BLaER1 treated with 17β-estradiol and CSF1 and Interleukin-3, amounts not matched to agents 10 nM and 100 nM (cell line): ENCODE measurements around the gene PABPN1L.

Experiments
- H3K27ac ChIP-seq, 11 experiments: shearing (Covaris generic); formaldehyde crosslinking; 2 replicates each; pipeline ENCODE4 v1.8.1; 2022
- H3K27me3 ChIP-seq, 11 experiments: shearing (Covaris generic); formaldehyde crosslinking; 2 replicates each; pipeline ENCODE4 v1.8.1; 2022
- H3K36me3 ChIP-seq, 11 experiments: shearing (Covaris generic); formaldehyde crosslinking; 2 replicates each; pipeline ENCODE4 v1.8.1; 2022
- H3K4me1 ChIP-seq, 10 experiments: shearing (Covaris generic); formaldehyde crosslinking; 2 replicates each; pipeline ENCODE4 v1.8.1; 2022
- H3K4me2 ChIP-seq, 11 experiments: shearing (Covaris generic); formaldehyde crosslinking; 2 replicates each; pipeline ENCODE4 v1.8.1; 2022
- H3K4me3 ChIP-seq, 10 experiments: shearing (Covaris generic); formaldehyde crosslinking; 2 replicates each; pipeline ENCODE4 v1.8.1; 2022
- H3K9ac ChIP-seq, 11 experiments: shearing (Covaris generic); formaldehyde crosslinking; 2 replicates each; pipeline ENCODE4 v1.8.1; 2022
- H3K9me3 ChIP-seq, 11 experiments: shearing (Covaris generic); formaldehyde crosslinking; replicated peaks in 1 of 11; 2 replicates each; pipeline ENCODE4 v1.8.1; 2022
- H4K20me1 ChIP-seq, 11 experiments: shearing (Covaris generic); formaldehyde crosslinking; 2 replicates each; pipeline ENCODE4 v1.8.1; 2022
- Cebpa-rat ChIP-seq, 11 experiments: shearing (Covaris generic); IDR thresholded peaks; 2 replicates each; pipeline ENCODE4 v1.8.1; 2022

PABPN1L gene, protein sequence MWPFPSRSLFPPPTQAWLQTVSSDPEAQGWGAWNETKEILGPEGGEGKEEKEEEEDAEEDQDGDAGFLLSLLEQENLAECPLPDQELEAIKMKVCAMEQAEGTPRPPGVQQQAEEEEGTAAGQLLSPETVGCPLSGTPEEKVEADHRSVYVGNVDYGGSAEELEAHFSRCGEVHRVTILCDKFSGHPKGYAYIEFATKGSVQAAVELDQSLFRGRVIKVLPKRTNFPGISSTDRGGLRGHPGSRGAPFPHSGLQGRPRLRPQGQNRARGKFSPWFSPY

DNA sequence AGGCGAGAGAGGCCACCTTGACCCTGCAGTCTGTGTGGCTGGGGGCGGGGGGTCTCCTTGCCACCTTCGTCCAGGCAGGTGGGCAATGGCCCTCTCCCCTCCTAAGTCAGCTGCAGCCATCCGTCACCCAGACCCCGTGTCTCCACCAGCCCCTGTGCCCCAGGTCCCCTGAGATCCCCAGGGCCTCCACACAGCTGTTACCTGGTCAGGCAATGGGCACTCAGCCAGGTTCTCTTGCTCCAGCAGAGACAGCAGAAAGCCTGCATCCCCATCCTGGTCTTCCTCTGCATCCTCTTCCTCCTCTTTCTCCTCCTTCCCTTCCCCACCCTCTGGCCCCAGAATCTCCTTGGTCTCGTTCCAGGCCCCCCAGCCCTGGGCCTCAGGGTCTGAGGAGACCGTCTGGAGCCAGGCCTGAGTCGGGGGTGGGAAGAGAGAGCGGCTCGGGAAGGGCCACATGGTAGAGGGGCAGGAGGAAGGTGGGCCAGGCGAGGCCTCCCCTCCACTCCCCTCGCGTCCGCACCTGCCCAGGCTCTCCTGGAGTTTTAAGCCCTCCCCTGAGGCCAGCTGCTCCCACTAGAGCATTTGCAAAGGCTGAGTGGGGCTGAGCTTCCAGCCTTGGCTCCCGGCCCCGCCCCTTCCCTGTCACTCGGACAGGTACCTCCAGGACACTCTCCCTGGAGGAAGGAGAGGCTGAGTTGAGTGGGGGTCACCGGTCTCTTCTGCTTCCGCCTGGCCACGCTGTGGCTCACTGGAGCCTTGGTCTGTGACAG lies at the start of gene PABPN1L:
PABPN1L (minus strand) TSS at position 510 of the 770 bp plus-strand sequence; CDS start at position 456, 54 bp downstream.
- H3K27me3 ChIP-seq, result peaks cover 19 to 34% (median 27%) of the 10 kb centered on the region in 11 experiments
- H3K27ac ChIP-seq, result no peak within 1 kb of the TSS
- H3K36me3 ChIP-seq, result peaks cover 15 to 23% (median 18%) of the 10 kb centered on the region in 11 experiments
- peak within 1 kb of the TSS in 3 of 11 experiments; percentile 24 to 29 (median 24); a peak in 3 of 22 replicates for H3K9ac ChIP-seq
- H3K4me1 ChIP-seq, result peaks cover 10 to 79% (median 63%) of the 10 kb centered on the region in 10 experiments
- no peaks in the 10 kb centered on the region for H3K9me3 ChIP-seq
- peaks cover 0 to 60% (median 7%) of the 10 kb centered on the region in 11 experiments; a peak in 15 of 22 replicates for H4K20me1 ChIP-seq
- H3K4me3 ChIP-seq, result no peak within 1 kb of the TSS
- H3K4me2 ChIP-seq, result peak within 1 kb of the TSS in 8 of 11 experiments; percentile 8 to 65 (median 56); a peak in 15 of 22 replicates
- TF ChIP-seq Cebpa-rat (IDR thresholded peaks at IDR 0.05), result no peak

DNA sequence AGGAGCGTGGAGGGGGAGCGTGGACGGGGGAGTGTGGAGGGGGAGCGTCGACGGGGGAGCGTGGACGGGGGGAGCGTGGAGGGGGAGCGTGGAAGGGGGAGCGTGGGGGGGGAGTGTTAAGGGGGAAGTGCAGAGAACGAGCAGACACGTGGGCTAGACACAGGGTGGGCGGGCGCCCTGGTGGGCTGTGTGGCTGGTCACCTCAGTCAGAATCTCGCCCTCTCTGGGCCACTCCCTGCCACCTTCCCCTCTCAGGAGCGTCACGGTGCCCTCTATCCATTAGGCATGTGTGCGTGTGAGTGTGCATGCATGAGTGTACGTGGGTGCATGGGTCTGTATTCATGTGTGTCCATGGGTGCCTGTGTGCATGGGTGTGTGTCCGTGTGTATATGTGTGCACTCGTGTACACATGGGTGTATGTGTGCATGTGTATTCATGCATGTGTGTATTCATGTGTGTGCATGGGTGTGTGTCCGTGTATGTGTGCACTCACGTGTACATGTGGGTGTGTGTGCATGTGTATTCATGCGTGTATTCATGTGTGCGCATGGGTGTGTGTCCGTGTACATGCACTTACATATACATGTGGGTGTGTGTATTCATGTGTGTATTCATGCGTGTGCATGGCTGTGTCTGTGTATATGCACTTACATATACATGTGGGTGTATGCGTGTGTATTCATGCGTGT lies 49.3 kb upstream of the PABPN1L start:
- Histone ChIP-seq H3K27me3 (peaks cover 0 to 31% (median 0%) of the 10 kb centered on the region in 11 experiments; a peak in 3 of 22 replicates), H3K4me1 (peaks cover 40 to 94% (median 91%) of the 10 kb centered on the region in 10 experiments), H3K27ac (no peak overlapping the region), H3K4me3 (no peak overlapping the region), H3K4me2 (peak overlapping the region in 10 of 11 experiments; percentile 19 to 99 (median 96); a peak in 18 of 22 replicates), H4K20me1 (peaks cover 42 to 91% (median 63%) of the 10 kb centered on the region in 11 experiments; a peak in 20 of 22 replicates), H3K9me3 (peaks cover 0 to 10% (median 0%) of the 10 kb centered on the region in 11 experiments; a peak in 2 of 22 replicates), H3K36me3 (peaks cover 0 to 12% (median 5%) of the 10 kb centered on the region in 11 experiments; a peak in 9 of 22 replicates), H3K9ac (no peak overlapping the region)
- TF ChIP-seq Cebpa-rat (IDR thresholded peaks at IDR 0.05), result no peak

DNA sequence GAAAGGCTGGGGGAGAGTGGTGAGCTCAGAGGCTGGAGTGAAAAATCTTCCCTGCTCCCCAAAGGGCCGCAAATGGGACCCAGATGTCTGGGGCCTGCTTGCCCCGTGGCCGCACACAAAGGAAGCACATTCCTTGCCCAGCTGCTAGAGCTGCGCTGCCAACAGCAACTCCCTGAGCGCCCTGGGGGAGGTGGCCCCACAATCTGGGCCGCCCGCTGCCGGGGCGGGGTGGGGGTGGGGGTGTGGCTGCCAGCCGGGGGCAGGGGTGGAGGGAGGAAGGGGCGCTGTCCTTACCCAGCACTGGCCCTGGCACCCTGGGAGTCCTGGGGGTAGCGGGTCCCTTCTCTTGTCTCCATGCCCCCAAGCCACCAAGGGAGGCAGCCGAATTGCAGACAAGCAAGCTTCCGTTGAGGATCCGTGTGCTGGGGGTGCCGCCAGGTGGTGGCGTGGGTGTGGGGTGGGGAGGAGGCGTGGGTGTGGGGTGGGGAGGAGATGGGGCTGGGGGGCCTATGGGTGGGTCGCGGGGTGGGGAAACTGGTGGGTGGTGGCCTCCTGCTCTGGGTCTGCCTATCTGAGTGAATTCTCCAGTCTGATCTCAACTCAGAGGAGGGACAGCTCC lies 48.4 kb upstream of the PABPN1L start:
- H3K4me2 ChIP-seq, result peak overlapping the region in 10 of 11 experiments; percentile 29 to 92 (median 88); a peak in 18 of 22 replicates
- peak overlapping the region in 1 of 10 experiments; percentile 14; a peak in 1 of 20 replicates for H3K4me3 ChIP-seq
- H3K4me1 ChIP-seq, result peaks cover 31 to 93% (median 88%) of the 10 kb centered on the region in 10 experiments
- peak overlapping the region in 8 of 11 experiments; percentile 42 to 72 (median 65); a peak in 12 of 22 replicates for H3K9ac ChIP-seq
- peaks cover 50 to 91% (median 73%) of the 10 kb centered on the region in 11 experiments; a peak in 21 of 22 replicates for H4K20me1 ChIP-seq
- no peak for TF ChIP-seq Cebpa-rat (IDR thresholded peaks at IDR 0.05)
- H3K9me3 ChIP-seq, result peaks cover 0 to 10% (median 0%) of the 10 kb centered on the region in 11 experiments; a peak in 2 of 22 replicates
- H3K36me3 ChIP-seq, result peaks cover 0 to 12% (median 5%) of the 10 kb centered on the region in 11 experiments; a peak in 9 of 22 replicates
- peak overlapping the region in 8 of 11 experiments; percentile 48 to 80 (median 76); a peak in 15 of 22 replicates for H3K27ac ChIP-seq
- peaks cover 0 to 31% (median 0%) of the 10 kb centered on the region in 11 experiments; a peak in 3 of 22 replicates for H3K27me3 ChIP-seq

DNA sequence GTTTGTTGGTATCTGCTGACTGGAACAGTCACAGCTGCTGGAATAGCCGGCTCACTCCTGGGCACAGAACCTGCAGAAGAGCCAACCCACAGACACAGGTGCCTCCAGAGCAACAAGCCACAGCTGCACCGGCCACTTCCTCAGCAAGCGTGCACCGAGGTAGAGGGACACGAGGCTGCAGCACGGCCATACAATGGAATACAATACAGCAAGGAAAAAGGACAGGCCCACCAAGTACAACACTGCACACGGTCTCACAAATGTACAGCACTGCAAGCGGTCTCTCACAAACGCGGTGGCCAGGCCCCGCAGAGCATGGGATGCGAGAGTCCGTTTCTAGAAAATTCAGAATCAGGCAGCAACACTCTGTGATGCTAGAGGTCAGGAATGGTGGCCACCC lies 47.4 kb upstream of the PABPN1L start:
- peaks cover 0 to 31% (median 0%) of the 10 kb centered on the region in 11 experiments; a peak in 3 of 22 replicates for H3K27me3 ChIP-seq
- no peak overlapping the region for H3K4me3 ChIP-seq
- H3K4me1 ChIP-seq, result peaks cover 21 to 91% (median 85%) of the 10 kb centered on the region in 10 experiments
- H3K36me3 ChIP-seq, result peaks cover 0 to 12% (median 3%) of the 10 kb centered on the region in 11 experiments; a peak in 10 of 22 replicates
- TF ChIP-seq Cebpa-rat (IDR thresholded peaks at IDR 0.05), result no peak
- peak overlapping the region in 4 of 11 experiments; percentile 79 to 80 (median 79); a peak in 5 of 22 replicates for H3K27ac ChIP-seq
- no peak overlapping the region; a peak in 1 of 22 replicates for H3K9ac ChIP-seq
- peaks cover 59 to 91% (median 83%) of the 10 kb centered on the region in 11 experiments; a peak in 21 of 22 replicates for H4K20me1 ChIP-seq
- H3K4me2 ChIP-seq, result peak overlapping the region in 8 of 11 experiments; percentile 78 to 92 (median 89); a peak in 14 of 22 replicates
- H3K9me3 ChIP-seq, result peaks cover 0 to 10% (median 0%) of the 10 kb centered on the region in 11 experiments; a peak in 2 of 22 replicates

DNA sequence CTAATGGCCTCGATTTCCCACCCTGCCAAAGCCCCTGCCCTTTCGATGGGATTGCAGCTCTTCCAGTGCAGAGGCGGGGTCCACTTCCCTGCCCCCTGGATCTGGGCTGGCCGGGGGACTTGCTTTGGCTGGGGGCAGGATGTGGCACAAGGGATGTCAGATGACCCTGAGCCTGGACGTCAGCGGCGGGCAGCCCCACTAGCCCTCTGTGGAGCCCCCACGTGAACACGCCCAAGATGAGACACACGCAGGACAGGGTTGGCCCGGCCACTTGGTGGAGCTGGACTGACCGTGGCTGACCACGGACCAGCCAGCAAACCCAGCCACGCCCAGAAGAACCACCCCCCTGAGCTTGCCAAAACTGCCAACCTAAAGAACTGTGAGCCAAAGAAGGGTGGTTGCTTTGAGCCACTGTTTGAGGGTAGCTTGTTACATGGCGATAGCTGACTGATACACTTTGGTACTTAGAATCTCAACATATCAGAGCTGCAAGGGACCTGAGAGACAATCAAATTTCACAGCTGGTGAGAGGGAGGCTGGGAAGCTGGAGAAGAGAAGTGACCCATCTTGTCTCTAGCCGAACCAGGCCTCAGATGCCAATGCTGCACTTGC lies 46.6 kb upstream of the PABPN1L start:
- peak overlapping the region in 1 of 11 experiments; percentile 60; a peak in 2 of 22 replicates for H3K27ac ChIP-seq
- peaks cover 0 to 12% (median 3%) of the 10 kb centered on the region in 11 experiments; a peak in 10 of 22 replicates for H3K36me3 ChIP-seq
- H4K20me1 ChIP-seq, result peaks cover 63 to 91% (median 85%) of the 10 kb centered on the region in 11 experiments; a peak in 21 of 22 replicates
- no peak for TF ChIP-seq Cebpa-rat (IDR thresholded peaks at IDR 0.05)
- H3K27me3 ChIP-seq, result peaks cover 0 to 31% (median 0%) of the 10 kb centered on the region in 11 experiments; a peak in 3 of 22 replicates
- peak overlapping the region in 4 of 11 experiments; percentile 50 to 59 (median 57); a peak in 3 of 22 replicates for H3K9ac ChIP-seq
- peaks cover 13 to 91% (median 85%) of the 10 kb centered on the region in 10 experiments for H3K4me1 ChIP-seq
- peaks cover 0 to 10% (median 0%) of the 10 kb centered on the region in 11 experiments; a peak in 2 of 22 replicates for H3K9me3 ChIP-seq
- H3K4me2 ChIP-seq, result peak overlapping the region in 10 of 11 experiments; percentile 16 to 92 (median 88); a peak in 18 of 22 replicates
- no peak overlapping the region for H3K4me3 ChIP-seq

DNA sequence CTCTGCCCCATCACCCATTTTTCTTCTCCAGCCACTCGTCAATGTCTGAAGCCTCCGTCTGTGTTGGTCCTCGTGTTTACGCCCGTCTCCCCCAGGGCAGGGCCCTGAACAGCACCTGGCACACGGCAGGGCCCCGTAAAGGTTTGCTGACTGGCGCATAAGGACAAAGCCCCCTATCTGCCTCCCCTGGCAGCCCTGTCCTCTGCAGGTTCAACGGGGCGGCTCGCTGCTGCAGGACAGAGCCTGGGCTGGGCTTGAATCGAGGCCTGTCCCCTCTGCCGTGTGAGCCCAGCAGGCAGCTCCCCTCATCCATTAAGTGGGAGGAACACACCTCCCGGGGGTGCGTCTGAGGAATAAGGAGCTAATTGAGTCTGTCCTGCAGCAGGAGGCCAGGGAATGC lies 46.1 kb upstream of the PABPN1L start:
- Histone ChIP-seq H4K20me1 (peaks cover 65 to 91% (median 85%) of the 10 kb centered on the region in 11 experiments), H3K9ac (peak overlapping the region in 5 of 11 experiments; percentile 22 to 59 (median 56); a peak in 10 of 22 replicates), H3K27me3 (peaks cover 0 to 28% (median 0%) of the 10 kb centered on the region in 11 experiments; a peak in 3 of 22 replicates), H3K4me3 (no peak overlapping the region; a peak in 1 of 20 replicates), H3K9me3 (peaks cover 0 to 10% (median 0%) of the 10 kb centered on the region in 11 experiments; a peak in 2 of 22 replicates), H3K36me3 (peaks cover 0 to 12% (median 3%) of the 10 kb centered on the region in 11 experiments; a peak in 10 of 22 replicates), H3K4me2 (peak overlapping the region in 10 of 11 experiments; percentile 16 to 92 (median 88); a peak in 19 of 22 replicates), H3K27ac (peak overlapping the region in 2 of 11 experiments; percentile 8 to 60; a peak in 2 of 22 replicates), H3K4me1 (peaks cover 9 to 91% (median 85%) of the 10 kb centered on the region in 10 experiments)
- TF ChIP-seq Cebpa-rat (IDR thresholded peaks at IDR 0.05), result no peak
